ENCODE measurements around the gene PRPF4.
"Not testable (repeated sequence)": the region's sequence is repeated elsewhere in the genome, so short reads cannot be mapped to it uniquely, and the experiment has no call there.

The PRPF4 gene

DNA sequence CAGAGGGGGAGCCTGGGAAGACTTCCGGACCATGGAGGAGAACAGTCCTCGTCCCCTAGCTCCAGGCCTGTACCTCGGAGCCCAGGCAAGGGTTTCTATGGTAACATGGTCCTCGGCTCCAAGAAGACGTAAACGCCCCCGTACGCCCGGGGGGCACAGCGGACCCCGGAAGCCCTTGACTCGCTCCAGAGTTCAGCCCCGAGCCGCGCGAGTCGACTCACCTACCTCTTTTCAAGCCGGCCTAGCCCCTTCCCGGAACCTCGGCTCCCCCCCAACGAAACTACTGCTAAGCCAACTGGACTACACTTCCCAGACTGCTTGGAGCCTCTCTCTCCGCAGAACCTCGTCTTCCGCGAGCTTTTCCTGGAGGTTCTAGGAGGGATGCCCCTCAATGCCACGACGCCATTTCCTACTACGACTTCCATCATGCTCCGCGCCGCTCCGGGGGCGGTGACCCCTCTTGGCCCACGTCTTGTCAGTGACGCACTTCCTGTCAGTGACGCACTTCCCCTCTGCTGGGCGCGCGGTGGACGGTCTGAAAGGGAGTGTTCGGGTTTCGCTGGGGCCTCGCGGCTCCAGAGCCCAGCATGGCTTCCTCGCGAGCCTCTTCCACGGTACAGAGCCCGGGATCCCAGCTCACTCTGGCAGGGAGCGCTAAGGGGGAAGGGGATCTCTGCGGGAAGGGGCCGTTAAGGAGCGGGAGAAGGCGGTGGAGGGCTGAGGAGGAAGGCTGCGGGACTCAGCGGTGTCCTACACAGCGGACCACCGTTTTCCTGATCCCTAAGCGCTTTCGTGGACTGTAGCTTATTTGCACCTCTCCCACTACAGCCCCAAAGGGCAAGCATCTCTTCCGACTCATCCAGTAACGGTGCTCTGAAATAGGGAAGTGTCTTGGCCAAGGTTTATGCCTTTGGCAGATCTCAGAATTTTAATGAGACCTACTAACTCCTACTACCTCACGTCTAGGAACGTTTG lies at the start of gene PRPF4, which contains the start of gene CDC26:
TSS of gene PRPF4 (plus strand) at position 502 of the 975 bp plus-strand sequence. CDS start at position 588, 86 bp downstream.
TSS of gene CDC26 (minus strand) at position 416 of the 975 bp plus-strand sequence. CDS start 3,065 bp downstream, outside the sequence.
- peak; percentile 94 for DNase-seq

DNA sequence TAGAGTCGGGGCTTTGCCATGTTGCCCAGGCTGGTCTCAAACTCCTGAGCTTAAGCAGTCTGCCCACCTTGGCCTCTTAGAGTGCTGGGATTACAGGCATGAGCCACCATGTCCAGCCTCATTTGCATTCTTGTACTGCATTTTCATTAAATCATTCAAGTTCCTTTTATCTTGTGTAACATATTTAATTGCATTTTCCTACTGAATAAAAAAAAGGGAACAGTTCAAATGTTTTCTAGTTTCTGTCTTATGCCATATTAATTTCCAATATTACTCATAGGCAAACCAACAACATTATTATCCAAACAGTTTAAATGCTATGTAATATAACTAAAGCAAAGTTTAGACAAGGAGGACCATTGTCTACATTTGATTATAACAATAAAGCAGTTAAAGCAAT lies 48.0 kb upstream of the PRPF4 start:
- no peak for DNase-seq

DNA sequence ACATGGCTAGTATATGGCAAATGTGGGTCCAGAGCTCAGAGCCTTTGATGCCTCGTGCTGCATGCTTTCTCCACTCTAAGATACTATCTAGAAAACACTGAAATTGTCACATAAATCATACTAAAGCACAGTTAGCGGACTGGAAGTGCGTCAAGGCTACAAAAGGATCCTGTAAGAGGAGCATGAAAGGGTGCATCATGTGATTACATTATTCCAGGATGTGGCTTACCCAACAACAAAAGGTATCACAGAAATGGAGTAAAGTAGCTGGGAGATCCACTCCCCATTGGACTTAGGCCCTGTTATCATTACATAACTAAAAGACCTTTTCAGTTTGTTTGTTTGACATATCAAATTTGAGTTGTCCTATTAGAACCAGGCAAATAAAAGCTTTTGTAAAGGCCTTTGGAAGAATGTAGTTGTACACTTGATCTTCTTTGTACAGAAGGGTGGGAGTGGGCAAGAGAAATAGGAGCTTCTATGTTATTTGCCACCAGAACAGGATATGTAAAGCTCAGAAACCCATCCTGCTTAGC lies 47.3 kb upstream of the PRPF4 start:
- no peak for DNase-seq

DNA sequence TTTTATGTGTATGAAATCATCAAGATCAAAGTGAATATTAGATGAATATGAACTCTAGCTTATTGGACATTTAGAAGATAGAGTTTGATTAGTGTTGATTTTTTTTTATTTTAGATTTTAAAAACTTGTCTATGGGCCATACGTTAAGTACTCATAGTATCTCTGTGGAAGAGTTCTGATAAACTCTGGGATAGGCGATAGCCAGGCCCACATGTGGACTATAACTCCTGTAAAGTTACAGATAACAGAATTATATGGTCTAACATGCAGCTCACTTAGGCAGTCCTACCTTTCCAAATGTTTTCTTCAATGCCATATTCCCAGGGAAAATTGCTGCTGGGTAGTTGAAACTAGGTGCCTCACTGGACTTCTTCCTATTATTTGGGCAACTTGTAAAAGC lies 43.8 kb upstream of the PRPF4 start:
- no peak for DNase-seq

DNA sequence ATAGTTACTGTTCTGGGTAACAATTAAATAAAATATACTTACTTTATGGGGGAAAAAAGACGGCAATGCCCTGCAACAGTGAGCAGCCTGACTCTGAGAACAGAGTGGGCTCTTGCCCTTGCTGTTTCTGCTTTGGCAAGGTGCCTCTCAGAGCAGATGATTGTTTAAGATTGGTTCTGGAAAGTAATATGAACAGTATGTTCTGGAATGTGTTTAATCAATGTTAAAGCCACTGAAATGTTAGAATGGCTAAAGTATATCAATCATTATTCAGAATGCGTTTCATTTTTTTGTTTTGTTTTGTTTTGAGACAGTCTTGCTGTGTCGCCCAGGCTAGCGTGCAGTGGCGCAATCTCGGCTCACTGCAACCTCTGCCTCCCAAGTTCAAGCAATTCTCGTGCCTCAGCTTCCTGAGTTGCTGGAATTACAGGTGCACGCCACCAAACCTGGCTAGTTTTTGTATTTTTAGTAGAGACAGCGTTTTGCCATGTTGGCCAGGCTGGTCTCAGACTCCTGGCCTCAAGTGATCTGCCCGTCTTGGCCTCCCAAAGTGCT lies 39.7 kb upstream of the PRPF4 start:
- not testable (repeated sequence) for DNase-seq

DNA sequence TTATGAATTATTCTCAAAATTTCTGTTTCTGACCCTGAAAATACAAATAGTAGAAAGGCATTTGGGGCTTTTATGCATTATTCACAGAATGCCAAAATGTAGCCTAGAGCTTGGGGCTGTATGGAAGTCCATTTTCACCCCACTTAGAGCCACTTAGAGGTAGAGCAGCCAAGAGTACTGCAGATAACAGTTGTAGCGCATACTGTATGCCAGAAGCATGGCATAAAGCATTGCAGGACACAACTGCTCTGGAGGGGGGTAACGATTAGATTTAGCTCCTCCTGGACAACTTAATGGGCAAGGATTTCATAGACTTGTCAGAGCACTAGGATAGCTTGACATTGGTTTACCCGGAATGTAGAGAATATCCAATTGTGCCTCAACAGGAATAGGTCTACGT lies 38.4 kb upstream of the PRPF4 start:
- no peak for DNase-seq

DNA sequence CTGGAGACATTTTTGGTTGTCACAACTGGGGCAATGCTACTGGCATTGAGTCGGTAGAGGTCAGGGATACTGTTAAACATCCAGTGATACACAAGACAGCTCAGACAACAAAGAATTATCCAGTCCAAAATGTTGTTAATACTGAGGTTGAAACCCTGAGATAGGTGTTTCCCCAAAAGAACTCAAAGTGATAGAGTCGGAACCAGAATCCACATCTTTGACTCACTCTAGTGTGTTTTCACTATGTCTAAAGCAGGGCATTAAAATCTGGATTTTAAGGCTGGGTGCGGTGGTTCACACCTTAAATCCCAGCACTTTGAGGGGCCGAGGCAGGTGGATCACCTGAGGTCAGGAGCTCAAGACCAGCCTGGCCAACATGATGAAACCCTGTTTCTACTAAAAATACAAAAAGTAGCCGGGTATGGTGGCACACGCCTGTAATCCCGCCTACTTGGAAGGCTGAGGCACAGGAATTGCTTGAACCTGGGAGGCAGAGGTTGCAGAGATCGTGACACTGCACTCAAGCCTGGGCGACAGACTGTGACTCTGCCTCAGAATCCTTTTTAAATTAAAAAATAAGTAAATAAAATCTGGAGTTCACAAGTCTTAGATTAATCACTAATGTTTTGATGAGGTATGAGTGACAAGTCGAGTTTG lies 37.1 kb upstream of the PRPF4 start:
- no peak for DNase-seq

DNA sequence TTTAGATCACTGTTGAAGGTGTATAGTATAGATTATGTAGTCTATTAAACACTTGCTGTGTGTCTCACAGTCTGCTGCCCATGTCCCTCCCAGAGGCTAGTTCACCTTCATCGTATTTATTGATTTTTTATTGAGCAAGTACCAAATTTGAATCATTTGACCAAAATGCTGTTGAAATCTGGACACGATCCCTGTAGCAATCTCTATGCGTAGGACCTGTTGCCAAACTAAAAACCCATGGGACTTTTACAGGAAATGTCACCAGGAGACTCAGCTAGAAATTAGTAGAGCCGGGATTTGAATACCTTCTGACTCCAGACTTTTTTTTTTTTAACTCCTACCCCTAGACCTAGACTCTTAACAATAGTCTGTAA lies 36.6 kb upstream of the PRPF4 start:
- no peak for DNase-seq

DNA sequence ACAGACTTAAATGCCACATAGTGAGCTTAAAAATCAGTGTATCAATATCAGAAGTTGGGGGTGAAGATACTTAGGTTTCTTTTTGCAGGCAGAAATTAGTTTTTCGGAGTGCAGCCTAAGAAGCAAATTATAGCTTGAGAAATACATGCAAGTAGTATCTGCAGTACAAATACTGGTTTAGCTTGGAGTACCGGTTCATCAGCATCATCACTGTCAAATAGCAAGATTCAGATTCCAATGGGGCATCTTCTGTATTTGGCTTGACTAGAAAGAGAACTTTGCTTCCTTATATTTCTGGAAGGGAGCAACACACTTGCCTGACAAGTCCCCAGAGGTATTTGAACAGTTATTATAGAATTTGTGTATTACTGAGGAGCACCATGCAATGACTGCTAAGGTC lies 34.3 kb upstream of the PRPF4 start:
- no peak for DNase-seq

DNA sequence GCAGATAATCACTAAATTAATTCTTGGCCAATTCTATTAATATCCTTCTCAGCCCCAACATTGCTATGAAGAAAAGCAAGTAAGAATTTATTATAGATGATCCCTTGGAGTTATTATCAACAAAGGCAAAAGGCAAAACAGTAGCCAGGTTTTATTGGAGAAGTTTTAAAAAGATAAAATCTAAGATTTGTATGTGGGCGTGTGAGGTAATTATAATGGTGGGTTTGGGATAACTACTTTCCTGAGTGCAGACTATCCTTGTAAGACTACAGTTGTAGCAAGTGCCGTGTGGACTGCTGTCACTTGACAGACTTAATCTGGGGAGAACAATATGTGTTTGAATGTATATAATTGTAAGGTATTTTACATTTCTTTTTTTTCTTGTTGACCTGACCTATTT lies 30.9 kb upstream of the PRPF4 start:
- no peak for DNase-seq

DNA sequence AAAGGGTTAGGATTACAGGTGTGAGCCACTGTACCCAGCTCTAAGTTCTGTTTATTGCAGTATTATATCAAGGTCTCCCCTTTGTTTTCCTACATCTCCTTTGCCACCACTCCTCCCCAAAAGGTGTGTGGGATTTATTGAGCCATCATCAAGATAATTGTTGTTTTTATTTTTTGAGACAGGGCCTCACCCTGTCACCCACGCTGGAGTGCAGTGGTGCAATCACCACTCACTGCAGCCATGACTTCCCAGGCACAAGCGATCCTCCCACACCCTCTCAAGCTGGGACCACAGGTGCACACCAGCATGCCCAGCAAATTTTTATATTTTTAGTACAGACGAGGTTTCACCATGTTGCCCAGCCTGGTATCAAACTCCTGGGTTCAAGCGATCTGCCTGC lies 29.6 kb upstream of the PRPF4 start:
- DNase-seq = no peak

DNA sequence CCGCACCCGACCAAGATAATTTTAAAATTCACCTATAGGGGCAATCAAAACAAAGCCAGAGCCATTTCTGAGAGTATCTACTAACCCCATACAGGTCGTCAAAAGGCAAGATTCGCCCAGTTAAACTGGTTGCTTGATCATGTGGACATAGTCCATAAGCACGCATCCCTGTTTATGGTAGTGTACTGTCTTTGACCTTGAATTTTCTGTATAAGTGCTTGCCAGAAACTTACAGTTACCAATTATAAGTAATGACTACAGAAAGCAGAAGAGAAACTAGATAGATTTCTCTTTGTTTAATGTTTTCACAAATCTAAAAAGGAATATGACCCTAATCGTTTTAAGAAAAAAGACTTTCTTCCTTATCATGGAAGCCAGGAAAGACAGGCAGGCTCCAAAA lies 28.5 kb upstream of the PRPF4 start:
- DNase-seq = no peak

DNA sequence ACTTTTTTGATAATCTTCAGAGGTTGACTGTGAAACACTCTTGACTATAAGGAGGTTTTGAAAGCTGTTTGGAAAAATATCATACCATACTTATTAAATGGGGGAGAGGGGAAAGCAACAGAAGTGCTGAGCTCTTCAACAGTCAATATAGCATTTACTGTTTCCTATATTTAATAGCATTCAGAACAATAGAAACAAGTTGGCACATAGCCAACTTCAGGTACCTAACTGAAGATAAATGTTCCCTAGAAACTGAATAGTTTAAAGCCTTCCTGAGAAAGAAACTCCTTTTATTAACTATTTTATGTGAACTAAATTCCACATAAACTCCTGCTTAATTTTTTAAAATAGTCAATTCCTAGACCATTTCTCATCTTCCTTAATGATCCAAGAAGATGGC lies 27.8 kb upstream of the PRPF4 start:
- no peak for DNase-seq

DNA sequence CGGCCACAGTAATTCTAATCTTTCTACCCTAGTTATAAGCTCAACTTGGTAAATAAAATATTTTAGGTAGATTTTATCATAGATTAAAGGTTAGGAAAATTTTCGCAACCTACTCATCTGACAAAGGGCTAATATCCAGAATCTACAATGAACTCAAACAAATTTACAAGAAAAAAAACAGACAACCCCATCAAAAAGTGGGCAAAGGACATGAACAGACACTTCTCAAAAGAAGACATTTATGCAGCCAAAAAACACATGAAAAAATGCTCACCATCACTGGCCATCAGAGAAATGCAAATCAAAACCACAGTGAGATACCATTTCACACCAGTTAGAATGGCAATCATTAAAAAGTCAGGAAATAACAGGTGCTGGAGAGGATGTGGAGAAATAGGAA lies 25.8 kb upstream of the PRPF4 start:
- not testable (repeated sequence) for DNase-seq

DNA sequence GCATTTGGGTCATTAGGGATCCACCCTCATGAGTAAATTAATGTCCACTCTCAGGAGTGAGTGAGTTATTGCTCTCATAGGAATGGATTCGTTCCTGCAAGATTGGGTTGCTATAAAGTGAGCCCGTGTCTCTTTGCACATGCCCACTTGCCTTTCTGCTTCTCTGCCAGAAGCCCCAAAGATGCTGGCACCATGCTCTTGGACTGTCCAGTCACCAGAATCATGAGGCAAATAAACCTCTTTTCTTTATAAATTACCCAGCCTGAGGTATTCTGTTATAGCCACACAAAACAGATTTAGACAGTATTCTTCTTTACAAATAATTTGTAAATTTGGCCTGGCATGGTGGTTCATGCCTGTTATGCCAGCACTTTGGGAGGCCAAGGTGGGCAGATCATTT lies 24.7 kb upstream of the PRPF4 start:
- DNase-seq = no peak

DNA sequence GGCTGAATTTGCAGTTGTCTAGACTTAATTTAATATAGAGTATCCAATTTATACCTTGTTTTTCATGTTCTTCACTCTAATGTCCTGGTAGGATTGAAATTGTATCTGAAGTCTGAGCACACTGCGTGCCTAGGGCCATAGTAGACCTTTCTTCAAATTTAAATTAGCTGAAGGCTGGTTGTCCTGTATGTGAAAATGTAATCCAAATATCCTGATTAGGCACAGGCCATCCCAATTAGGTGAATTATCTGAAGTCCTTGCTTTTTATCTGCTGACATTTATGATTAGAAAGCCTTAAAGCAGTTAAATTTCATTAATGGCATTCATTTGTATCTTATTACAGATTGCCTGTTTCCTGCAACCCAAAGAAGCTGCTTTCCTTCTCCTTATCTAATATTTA lies 20.5 kb upstream of the PRPF4 start:
- no peak for DNase-seq

DNA sequence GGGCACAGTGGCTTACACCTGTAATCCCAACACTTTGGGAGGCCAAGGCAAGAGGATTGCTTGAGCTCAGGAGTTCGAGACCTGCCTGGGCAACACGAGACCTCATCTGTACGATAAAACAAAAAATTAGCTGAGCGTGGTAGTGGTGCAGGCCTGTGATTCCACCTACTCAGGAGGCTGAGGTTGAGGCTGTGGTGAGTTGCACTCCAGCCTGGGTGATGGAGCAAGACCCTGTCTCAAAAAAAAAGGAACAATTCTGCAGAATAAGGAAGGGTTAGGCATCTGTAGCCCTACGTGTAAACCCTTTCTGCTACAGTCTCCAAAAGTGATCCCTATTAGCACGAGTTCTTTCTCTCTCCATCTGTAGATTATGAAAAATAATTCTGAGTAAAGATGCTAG lies 20.0 kb upstream of the PRPF4 start:
- DNase-seq = no peak

DNA sequence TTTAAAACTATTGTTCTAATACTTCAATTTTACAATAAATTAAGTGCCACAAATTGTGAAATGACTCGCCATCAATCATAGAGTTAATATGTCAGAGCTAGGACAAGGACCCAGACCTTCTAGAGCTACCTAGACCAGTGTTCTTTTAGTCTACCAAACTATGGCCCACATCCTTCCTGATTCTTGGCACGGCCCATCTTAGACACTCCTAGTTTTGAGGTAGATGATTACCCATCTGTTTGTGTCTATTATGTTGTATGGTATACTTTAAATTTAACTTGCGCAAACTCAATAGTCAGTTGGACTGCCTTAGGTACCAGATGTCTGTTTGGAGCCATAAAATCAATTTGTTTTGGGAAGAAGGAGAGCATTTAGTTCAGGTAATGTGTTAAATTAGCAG lies 17.6 kb upstream of the PRPF4 start:
- no peak for DNase-seq

DNA sequence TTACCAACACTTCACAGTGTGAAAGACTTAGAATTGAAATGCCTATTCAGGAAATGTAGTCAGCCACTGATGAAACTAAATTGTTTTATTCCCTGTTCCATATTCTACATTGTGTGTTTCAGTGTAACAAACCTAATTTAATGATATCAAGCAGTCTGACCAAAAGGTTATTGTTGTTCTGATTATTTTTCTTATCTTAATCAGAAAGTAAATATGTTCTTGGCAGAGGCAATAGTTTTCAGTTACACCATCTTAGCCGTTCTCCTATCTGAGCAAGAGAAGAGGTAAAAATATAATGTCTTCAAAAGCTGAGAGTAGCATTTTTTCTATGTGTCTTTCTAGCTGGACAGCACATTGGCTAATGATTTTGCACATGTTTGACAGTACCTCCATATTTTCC lies 17.2 kb upstream of the PRPF4 start:
- no peak for DNase-seq

DNA sequence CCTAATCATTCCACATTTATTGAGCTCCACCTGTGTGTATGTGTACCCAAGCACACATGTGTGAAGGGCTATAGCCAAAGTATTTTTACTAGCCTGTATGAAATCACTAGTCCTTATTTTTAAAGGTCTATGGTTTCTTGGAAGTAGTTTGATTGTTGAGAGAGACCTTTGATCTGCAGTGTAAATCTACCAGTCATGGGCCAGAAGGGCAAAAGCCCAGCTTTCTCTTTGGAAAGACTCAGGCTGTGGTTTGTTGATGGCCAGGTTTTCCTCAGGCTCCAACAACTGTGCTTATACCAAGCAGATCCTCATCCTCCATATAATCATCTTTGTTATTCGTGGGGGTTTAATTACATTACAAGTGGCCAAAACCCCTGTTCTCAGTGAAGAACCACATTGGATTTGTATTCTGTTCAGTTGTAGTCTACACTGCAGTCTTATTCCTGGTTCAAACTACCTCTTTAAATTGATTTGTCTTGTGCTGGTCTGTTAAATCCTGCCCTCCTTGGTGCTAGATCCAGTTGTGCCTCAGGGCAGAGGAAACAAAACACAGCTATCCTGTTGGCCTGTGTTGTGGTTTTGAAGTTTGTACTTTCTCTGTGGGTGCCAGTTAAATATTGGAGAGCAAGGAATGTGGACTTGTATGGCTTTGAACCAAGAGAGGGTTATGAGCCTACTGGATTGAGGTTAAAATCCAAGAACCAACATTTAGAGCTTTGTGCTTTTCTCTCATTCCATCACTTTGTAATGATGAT lies 13.4 kb upstream of the PRPF4 start:
- DNase-seq = no peak

DNA sequence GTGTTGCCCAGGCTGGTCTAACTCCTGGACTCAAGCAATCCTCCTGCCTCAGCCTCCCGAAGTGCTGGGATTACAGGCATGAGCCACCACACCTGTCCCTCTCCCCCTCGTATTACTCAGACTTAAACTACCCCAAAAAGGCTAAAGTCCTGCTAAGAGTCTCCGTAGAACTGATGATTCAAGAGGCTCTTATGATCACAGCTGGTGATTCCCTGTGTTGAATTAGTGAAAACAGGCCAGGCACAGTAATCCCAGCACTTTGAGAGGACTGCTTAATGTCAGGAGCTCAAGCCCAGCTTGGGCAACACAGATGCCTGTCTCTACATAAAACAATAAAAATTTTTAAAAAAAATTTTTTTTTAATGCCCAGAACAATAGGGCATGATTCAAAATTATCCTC lies 9.3 kb upstream of the PRPF4 start:
- no peak for DNase-seq

DNA sequence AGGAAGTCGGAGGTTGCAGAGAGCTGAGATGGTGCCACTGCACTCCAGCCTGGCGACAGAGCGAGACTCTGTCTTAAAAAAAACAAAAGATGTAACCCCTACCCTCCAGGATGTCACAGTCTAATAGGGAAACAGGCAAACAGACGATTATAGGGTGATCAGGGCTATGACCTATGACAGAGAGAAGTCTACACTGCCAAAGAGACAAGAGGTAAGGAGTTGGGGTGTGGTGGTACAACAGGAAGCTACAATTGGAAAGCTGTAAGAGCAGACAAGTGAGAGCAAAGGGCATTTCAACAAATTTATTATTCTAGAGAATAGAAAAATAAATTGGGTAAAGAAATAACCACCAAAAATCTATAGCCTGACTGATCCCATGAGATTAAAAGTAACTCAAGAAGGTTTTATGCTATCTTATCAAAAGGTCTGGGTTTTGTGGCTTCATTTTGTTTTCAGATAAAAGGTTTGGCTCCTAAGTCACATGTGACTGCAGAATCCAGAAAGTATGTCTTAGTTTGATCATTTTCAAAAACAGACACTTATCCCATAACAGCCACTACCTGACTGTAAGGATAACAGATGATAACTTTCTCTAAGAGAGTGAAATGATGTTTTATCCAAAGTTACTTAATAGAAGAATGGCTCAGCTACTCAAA lies 7.4 kb upstream of the PRPF4 start:
- DNase-seq = no peak

Data from activated CD4-positive, alpha-beta T cell treated with anti-CD3 and anti-CD28 coated beads, Interleukin-2, amount 50 U/mL, for 1 hour (primary cell).